Left forelimb (tissue), 1 donor: ENCODE data around the gene SCYL1.
A peak's percentile ranks its signal among the peaks of the same experiment; 100 is the strongest.
"Not testable (repeated sequence)": the region's sequence is repeated elsewhere in the genome, so short reads cannot be mapped to it uniquely, and the experiment has no call there.

Source experiments
- DNase-seq: peaks from one replicate; pipeline ENCODE4 v3.0.0-alpha.2; 2018; ENCODE audit warnings: low spot score

Gene SCYL1

GRCh38 chr11:65554842-65555430, 30.1 kb downstream of the SCYL1 start:
- DNase-seq: no peak

GRCh38 chr11:65555693-65556231, 30.9 kb downstream of the SCYL1 start:
- DNase-seq: no peak

- DNase-seq: no peak
Observed at GRCh38 chr11:65556470-65557279, 31.8 kb downstream of the SCYL1 start.

GRCh38 chr11:65557280-65558001, 32.6 kb downstream of the SCYL1 start:
- no peak for DNase-seq

GRCh38 chr11:65558002-65558929, 33.4 kb downstream of the SCYL1 start, which contains the start of gene LTBP3:
Gene LTBP3 (minus strand): TSS chr11:65558359. CDS start chr11:65557959, 400 bp downstream.
- peak; percentile 90 for DNase-seq

- DNase-seq: no peak
Observed at GRCh38 chr11:65558930-65559509, 34.1 kb downstream of the SCYL1 start.

- no peak for DNase-seq
Observed at GRCh38 chr11:65559535-65559934, 34.7 kb downstream of the SCYL1 start.

GRCh38 chr11:65559951-65560537, 35.2 kb downstream of the SCYL1 start:
- no peak for DNase-seq

GRCh38 chr11:65560555-65561418, 35.9 kb downstream of the SCYL1 start:
- peak; percentile 74 for DNase-seq

- DNase-seq: no peak
Observed at GRCh38 chr11:65562020-65562419, 37.1 kb downstream of the SCYL1 start.

- DNase-seq: no peak
Observed at GRCh38 chr11:65562788-65563187, 37.9 kb downstream of the SCYL1 start.

GRCh38 chr11:65563601-65564000, 38.7 kb downstream of the SCYL1 start:
- DNase-seq: no peak

- not testable (repeated sequence) for DNase-seq
Observed at GRCh38 chr11:65564879-65565559, 40.1 kb downstream of the SCYL1 start.

GRCh38 chr11:65565624-65566453, 41.0 kb downstream of the SCYL1 start:
- DNase-seq: no peak

- no peak for DNase-seq
Observed at GRCh38 chr11:65569164-65569972, 44.5 kb downstream of the SCYL1 start.

- DNase-seq: peak; percentile 97
Observed at GRCh38 chr11:65569973-65570918, 45.4 kb downstream of the SCYL1 start, which contains the start of gene ZNRD2. Gene ZNRD2 (plus strand): TSS chr11:65570477. CDS start chr11:65570492, 15 bp downstream.
